ENCODE results near the gene KIF12. TPM values are rescaled to one million over a fixed set of nuclear protein-coding genes. Genes with fewer than 3 reads are reported as not detected.
"Not testable (repeated sequence)": the region's sequence is repeated elsewhere in the genome, so short reads cannot be mapped to it uniquely, and the experiment has no call there.

KIF12 gene
- total and polyA plus RNA-seq, 9 donors, result 0.54 to 17.8 (median 2.0) TPM; not detected in 1

DNA sequence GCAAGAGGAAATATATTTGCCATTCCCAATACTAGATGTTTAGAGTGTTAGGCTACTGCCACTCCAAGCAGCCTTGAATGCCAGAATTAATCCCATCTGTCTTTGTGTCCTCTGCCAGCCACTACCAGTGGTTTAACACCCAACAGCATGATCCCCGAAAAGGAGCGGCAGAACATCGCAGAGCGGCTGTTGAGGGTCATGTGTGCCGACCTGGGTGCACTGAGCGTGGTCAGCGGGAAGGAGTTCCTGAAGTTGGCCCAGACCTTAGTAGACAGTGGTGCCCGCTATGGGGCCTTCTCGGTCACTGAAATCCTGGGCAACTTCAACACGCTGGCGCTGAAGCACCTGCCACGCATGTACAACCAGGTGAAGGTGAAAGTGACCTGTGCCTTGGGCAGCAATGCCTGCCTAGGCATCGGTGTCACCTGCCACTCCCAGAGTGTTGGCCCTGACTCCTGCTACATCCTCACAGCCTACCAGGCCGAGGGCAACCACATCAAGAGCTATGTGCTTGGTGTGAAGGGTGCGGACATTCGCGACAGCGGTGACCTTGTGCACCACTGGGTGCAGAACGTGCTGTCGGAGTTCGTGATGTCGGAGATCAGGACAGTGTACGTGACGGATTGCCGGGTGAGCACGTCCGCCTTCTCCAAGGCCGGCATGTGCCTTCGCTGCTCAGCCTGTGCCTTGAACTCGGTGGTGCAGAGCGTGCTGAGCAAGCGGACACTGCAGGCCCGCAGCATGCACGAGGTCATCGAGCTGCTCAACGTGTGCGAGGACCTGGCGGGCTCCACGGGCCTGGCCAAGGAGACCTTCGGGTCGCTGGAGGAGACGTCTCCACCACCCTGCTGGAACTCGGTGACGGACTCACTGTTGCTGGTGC is 50.3 kb downstream of the KIF12 start:
- H3K9me3 ChIP-seq, result no peaks in the 10 kb centered on the region
- intact Hi-C loops (cut with DNase I), result no loop called here
- H3K4me1 ChIP-seq (ENCODE audit: insufficient read depth), result no peaks in the 10 kb centered on the region
- 95 to 96% (median 96%) methylated on average over 41 to 44 of the region's 44 CpGs for WGBS, 3 donors
- H3K4me3 ChIP-seq, result no peak overlapping the region
- H3K27me3 ChIP-seq, result no peaks in the 10 kb centered on the region
- peak in 3 of 5 donors; percentile 6 to 21 (median 10) for DNase-seq
- H3K27ac ChIP-seq, result no peak overlapping the region
- TF ChIP-seq EP300 (IDR thresholded peaks at IDR 0.05) (no peak), POLR2A (IDR thresholded peaks at IDR 0.05) (no peak)
- TF ChIP-seq, protein P1, sequence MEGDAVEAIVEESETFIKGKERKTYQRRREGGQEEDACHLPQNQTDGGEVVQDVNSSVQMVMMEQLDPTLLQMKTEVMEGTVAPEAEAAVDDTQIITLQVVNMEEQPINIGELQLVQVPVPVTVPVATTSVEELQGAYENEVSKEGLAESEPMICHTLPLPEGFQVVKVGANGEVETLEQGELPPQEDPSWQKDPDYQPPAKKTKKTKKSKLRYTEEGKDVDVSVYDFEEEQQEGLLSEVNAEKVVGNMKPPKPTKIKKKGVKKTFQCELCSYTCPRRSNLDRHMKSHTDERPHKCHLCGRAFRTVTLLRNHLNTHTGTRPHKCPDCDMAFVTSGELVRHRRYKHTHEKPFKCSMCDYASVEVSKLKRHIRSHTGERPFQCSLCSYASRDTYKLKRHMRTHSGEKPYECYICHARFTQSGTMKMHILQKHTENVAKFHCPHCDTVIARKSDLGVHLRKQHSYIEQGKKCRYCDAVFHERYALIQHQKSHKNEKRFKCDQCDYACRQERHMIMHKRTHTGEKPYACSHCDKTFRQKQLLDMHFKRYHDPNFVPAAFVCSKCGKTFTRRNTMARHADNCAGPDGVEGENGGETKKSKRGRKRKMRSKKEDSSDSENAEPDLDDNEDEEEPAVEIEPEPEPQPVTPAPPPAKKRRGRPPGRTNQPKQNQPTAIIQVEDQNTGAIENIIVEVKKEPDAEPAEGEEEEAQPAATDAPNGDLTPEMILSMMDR (IDR thresholded peaks at IDR 0.05), result no peak
- H3K36me3 ChIP-seq, result no peaks in the 10 kb centered on the region

DNA sequence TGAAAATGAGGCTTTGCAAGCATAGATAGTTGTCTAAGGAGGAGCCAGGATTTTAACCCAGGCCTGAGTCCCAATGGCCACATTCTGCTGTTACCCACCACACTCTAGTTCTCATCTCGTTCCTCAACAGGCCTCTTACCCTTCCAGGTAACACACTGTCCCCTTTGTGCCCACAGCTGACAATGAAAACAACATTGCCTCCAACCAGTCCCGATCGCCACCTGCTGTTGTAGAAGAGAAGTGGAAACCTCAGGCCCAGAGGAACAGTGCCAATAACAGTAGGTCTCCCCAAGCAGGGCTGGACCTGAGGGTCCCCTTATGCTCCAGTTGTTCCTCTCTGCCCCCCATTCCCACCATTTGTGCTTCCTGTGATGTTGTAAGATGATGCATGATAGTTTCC is 51.4 kb downstream of the KIF12 start:
- H3K36me3 ChIP-seq, result no peaks in the 10 kb centered on the region

DNA sequence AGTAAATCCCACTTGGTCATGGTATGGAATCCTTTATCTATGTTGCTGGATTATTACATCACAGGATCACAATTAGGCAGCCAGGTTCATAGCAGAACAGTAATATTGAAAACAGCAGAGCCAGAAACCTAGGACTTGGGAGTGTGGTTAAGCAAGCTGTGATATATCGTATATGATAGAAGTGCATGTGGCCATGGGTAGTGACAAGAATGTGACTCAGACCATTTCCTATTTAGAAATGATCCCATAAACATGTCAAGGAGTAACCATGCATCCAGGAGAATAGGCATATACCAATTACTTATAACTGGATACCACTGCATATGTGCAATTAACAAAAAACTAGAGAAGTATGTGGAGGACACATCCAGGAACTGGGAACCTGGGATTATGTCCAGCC is 52.2 kb downstream of the KIF12 start:
- Histone ChIP-seq H3K9me3 (no peaks in the 10 kb centered on the region), H3K27me3 (no peaks in the 10 kb centered on the region), H3K36me3 (no peaks in the 10 kb centered on the region), H3K4me3 (no peak overlapping the region), H3K4me1 (ENCODE audit: insufficient read depth) (no peaks in the 10 kb centered on the region), H3K27ac (no peak overlapping the region)
- no peak for DNase-seq
- TF ChIP-seq POLR2A (IDR thresholded peaks at IDR 0.05) (no peak), EP300 (IDR thresholded peaks at IDR 0.05) (no peak)
- TF ChIP-seq, protein P1 (IDR thresholded peaks at IDR 0.05), result no peak
- 95 to 100% (median 95%) methylated on average over 1 of the region's 1 CpG for WGBS, 3 donors
- intact Hi-C loops (cut with DNase I), result no loop called here

More for the DNA sequence above, 51.4 kb downstream of the KIF12 start:
- Histone ChIP-seq H3K27me3 (no peaks in the 10 kb centered on the region), H3K4me3 (no peak overlapping the region), H3K4me1 (ENCODE audit: insufficient read depth) (no peaks in the 10 kb centered on the region), H3K27ac (no peak overlapping the region), H3K9me3 (no peaks in the 10 kb centered on the region)
- 88 to 94% (median 93%) methylated on average over 3 of the region's 3 CpGs for WGBS, 3 donors
- TF ChIP-seq, protein P1 (IDR thresholded peaks at IDR 0.05), result no peak
- TF ChIP-seq EP300 (IDR thresholded peaks at IDR 0.05) (no peak), POLR2A (IDR thresholded peaks at IDR 0.05) (no peak)
- intact Hi-C loops (cut with DNase I), result no loop called here
- peak in 1 of 5 donors; percentile 1 for DNase-seq

DNA sequence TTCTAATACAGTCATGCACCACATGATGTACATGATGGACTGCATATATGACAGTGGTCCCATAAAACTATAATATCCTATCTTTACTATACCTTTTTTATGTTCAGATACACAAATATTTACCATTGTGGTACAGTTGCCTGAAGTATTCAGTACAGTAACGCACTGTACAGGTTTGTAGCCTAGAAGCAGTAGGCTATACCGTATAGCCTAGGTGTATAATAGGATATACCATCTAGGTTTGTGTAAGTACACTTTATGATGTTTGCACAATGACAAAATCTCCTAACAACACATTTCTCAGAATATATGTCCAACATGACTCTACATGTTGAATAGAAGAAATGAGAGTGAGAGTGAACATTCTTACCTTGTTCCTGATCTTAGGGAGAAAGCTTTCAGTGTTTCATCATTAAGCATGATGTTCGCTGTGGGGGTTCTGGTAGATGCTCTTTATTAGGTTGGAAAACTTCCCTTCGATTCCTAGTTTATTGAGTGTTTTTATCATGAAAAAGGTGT is 52.8 kb downstream of the KIF12 start:
- 97% methylated on average over 4 of the region's 4 CpGs for WGBS, 3 donors
- TF ChIP-seq POLR2A (IDR thresholded peaks at IDR 0.05), result no peak
- no peak for TF ChIP-seq EP300 (IDR thresholded peaks at IDR 0.05)
- TF ChIP-seq, protein P1 (IDR thresholded peaks at IDR 0.05), result no peak
- intact Hi-C loops (cut with DNase I), result no loop called here
- no peaks in the 10 kb centered on the region for H3K4me1 ChIP-seq (ENCODE audit: insufficient read depth)
- no peak for DNase-seq
- H3K4me3 ChIP-seq, result no peak overlapping the region
- H3K36me3 ChIP-seq, result no peaks in the 10 kb centered on the region
- no peaks in the 10 kb centered on the region for H3K27me3 ChIP-seq
- H3K9me3 ChIP-seq, result no peaks in the 10 kb centered on the region
- H3K27ac ChIP-seq, result no peak overlapping the region

DNA sequence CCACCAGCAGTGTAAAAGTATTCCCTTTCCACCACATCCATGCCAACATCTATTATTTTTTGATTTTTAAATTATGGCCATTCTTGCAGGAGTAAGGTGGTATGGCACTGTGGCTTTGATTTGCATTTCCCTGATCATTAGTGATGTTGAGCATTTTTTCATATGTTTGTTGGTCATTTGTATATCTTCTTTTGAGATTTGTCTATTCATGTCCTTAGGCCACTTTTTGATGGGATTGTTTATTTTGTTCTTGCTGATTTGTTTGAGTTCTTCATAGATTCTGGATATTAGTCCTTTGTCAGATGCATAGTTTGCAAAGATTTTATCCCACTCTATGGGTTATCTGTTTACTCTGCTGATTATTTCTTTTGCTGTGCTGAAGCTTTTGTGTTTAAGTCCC is 55.4 kb downstream of the KIF12 start:
- H3K36me3 ChIP-seq; intact Hi-C loops (cut with DNase I); H3K4me3 ChIP-seq: not testable (repeated sequence)

More for the DNA sequence above, 55.4 kb downstream of the KIF12 start:
- H3K27ac ChIP-seq; H3K4me1 ChIP-seq (ENCODE audit: insufficient read depth); H3K27me3 ChIP-seq; H3K9me3 ChIP-seq; DNase-seq: not testable (repeated sequence)

Measured in ovary (tissue), 9 donors.